ENCODE data around the gene LRRC8D.

DNA sequence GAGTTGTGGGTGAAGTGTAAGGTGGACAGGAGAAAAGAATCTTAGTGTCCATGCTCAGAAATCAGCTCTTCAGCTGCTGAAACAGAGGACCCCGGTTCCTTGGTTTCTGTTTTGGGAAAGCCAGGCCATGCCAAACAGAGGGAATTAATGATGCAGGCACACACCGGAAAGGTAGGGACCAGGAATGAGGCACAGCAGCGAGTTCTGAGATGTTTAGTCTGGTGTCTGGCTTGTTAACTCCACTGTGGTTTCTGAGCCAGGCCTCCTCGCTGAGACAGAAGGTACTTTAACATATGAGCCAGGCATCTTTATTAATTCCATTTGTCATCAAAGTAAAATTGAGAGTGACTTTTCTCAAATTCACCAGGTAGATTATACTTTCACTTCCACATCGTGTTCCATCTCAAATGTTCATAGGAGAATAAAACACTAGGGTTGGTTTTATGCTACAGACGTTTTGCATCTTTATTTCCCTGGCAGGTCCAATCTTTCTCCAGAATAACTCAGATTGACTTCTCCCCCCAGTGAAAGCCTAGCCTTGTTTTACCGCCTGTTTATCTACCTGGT, 23.5 kb downstream of the LRRC8D start:
- TF ChIP-seq ZNF274 (IDR thresholded peaks at IDR 0.05; ENCODE audit: low read depth, low read length) (no peak), YY1 (IDR thresholded peaks at IDR 0.05; ENCODE audit: insufficient read depth, insufficient read length) (no peak)
